ENCODE data around the gene ADD2. TPM values are rescaled to one million over a fixed set of nuclear protein-coding genes. Genes with fewer than 3 reads are reported as not detected.
A peak's percentile ranks its signal among the peaks of the same experiment; 100 is the strongest.

The ADD2 gene
- total RNA-seq (2021): 5.6 and 6.6 TPM in 2 replicates
- percentile 39 among the genes with signal in this experiment for Bru-seq, nascent RNA
- BruChase-seq, experiment 1, labeled RNA remaining after a 2-hour chase: percentile 35 among the genes with signal in this experiment
- BruChase-seq, experiment 2, labeled RNA remaining after a 6-hour chase: percentile 42 among the genes with signal in this experiment
- long read RNA-seq, full-length matches to known transcripts: 4 of 5 reads
- long read RNA-seq, partial matches to known transcripts: 0 of 5 reads
- long read RNA-seq, other reads (novel, unspliced or antisense): 1 of 5 reads

GRCh38 chr2:70767699-70768589 lies at the start of gene ADD2:
Gene ADD2, minus strand, starts transcription at chr2:70768200. Its CDS starts 61,792 bp downstream, at chr2:70706408.
- H3K4me3 ChIP-seq (ENCODE audit: low read depth, low read length, poor library complexity, severe bottlenecking): peak within 1 kb of the TSS; percentile 53
- DNase-seq (ENCODE audit: low spot score): peak; percentile 68
- no peaks in the 10 kb centered on the region for H3K36me3 ChIP-seq (ENCODE audit: insufficient read depth, low read length, poor library complexity, severe bottlenecking)
- peaks cover 11% of the 10 kb centered on the region for H3K4me1 ChIP-seq (ENCODE audit: insufficient read depth, low read length, poor library complexity, severe bottlenecking)
- ChIA-PET CTCF (interaction anchor here (0.6 to 1.0 kb wide), 3 partner anchors 14 to 463 kb away, joined by 4 to 6 read pairs (median 5); no protein-coding TSS in a partner anchor), POLR2A (ENCODE audit: low non-redundant PET) (no interaction called here)
- BruUV-seq (replicated peaks): no TSS peak
- H3K27me3 ChIP-seq (replicated peaks; ENCODE audit: insufficient read depth, low read depth, low read length, poor library complexity): peaks cover 45% of the 10 kb centered on the region
- H3K9me3 ChIP-seq (ENCODE audit: low read depth, low read length, poor library complexity, severe bottlenecking): no peaks in the 10 kb centered on the region
- H3K27ac ChIP-seq (ENCODE audit: low read depth, low read length, poor library complexity, severe bottlenecking): no peak within 1 kb of the TSS
- intact Hi-C loops (cut with micrococcal nuclease; ENCODE audit: unreplicated experiment): loop anchor here (10.0 kb wide), 1 partner anchor 353 kb away; no protein-coding TSS in a partner anchor
- TF ChIP-seq EZH2 (IDR thresholded peaks at IDR 0.05; ENCODE audit: borderline replicate concordance, low read depth, low read length, poor library complexity, severe bottlenecking): no peak
- peak; percentile 48 for TF ChIP-seq CTCF (conservative IDR thresholded peaks at IDR 0.05; ENCODE audit: low read depth, low read length)

GRCh38 chr2:70817284-70817954 lies 49.4 kb upstream of the ADD2 start:
- TF ChIP-seq CTCF (conservative IDR thresholded peaks at IDR 0.05; ENCODE audit: low read depth, low read length) (no peak), EZH2 (IDR thresholded peaks at IDR 0.05; ENCODE audit: borderline replicate concordance, low read depth, low read length, poor library complexity, severe bottlenecking) (no peak)
- Histone ChIP-seq H3K27me3 (replicated peaks; ENCODE audit: insufficient read depth, low read depth, low read length, poor library complexity) (peaks cover 4% of the 10 kb centered on the region), H3K9me3 (ENCODE audit: low read depth, low read length, poor library complexity, severe bottlenecking) (no peaks in the 10 kb centered on the region), H3K27ac (ENCODE audit: low read depth, low read length, poor library complexity, severe bottlenecking) (no peak overlapping the region), H3K4me1 (ENCODE audit: insufficient read depth, low read length, poor library complexity, severe bottlenecking) (no peaks in the 10 kb centered on the region), H3K4me3 (ENCODE audit: low read depth, low read length, poor library complexity, severe bottlenecking) (no peak overlapping the region), H3K36me3 (ENCODE audit: insufficient read depth, low read length, poor library complexity, severe bottlenecking) (no peaks in the 10 kb centered on the region)
- no TSS peak for BruUV-seq (replicated peaks)
- POLR2A ChIA-PET (ENCODE audit: low non-redundant PET): no interaction called here
- intact Hi-C loops (cut with micrococcal nuclease; ENCODE audit: unreplicated experiment): no loop called here
- DNase-seq (ENCODE audit: low spot score): peak; percentile 15
- CTCF ChIA-PET: no interaction called here

GRCh38 chr2:70816726-70817125 lies 48.7 kb upstream of the ADD2 start:
- TF ChIP-seq CTCF (conservative IDR thresholded peaks at IDR 0.05; ENCODE audit: low read depth, low read length): no peak
- TF ChIP-seq EZH2 (IDR thresholded peaks at IDR 0.05; ENCODE audit: borderline replicate concordance, low read depth, low read length, poor library complexity, severe bottlenecking): no peak
- POLR2A ChIA-PET (ENCODE audit: low non-redundant PET): no interaction called here
- no peak for DNase-seq (ENCODE audit: low spot score)
- H3K36me3 ChIP-seq (ENCODE audit: insufficient read depth, low read length, poor library complexity, severe bottlenecking): no peaks in the 10 kb centered on the region
- no TSS peak for BruUV-seq (replicated peaks)
- H3K9me3 ChIP-seq (ENCODE audit: low read depth, low read length, poor library complexity, severe bottlenecking): no peaks in the 10 kb centered on the region
- peaks cover 4% of the 10 kb centered on the region for H3K27me3 ChIP-seq (replicated peaks; ENCODE audit: insufficient read depth, low read depth, low read length, poor library complexity)
- CTCF ChIA-PET: no interaction called here
- intact Hi-C loops (cut with micrococcal nuclease; ENCODE audit: unreplicated experiment): no loop called here
- no peak overlapping the region for H3K27ac ChIP-seq (ENCODE audit: low read depth, low read length, poor library complexity, severe bottlenecking)
- no peaks in the 10 kb centered on the region for H3K4me1 ChIP-seq (ENCODE audit: insufficient read depth, low read length, poor library complexity, severe bottlenecking)
- no peak overlapping the region for H3K4me3 ChIP-seq (ENCODE audit: low read depth, low read length, poor library complexity, severe bottlenecking)
